T-helper 2 cell treated with Interferon-gamma antibody and Interleukin-4, amounts not matched to agents 5 μg/mL and 100 μg/mL, for 36 hours (primary cell): ENCODE data around the gene CACNA1B.
"Not testable (repeated sequence)": the region's sequence is repeated elsewhere in the genome, so short reads cannot be mapped to it uniquely, and the experiment has no call there.

ENCODE experiments used
- DNase-seq: peaks from one replicate; pipeline ENCODE4 v3.0.0; 2021; ENCODE audit warnings: low spot score
- H3K27ac Mint-ChIP-seq: one replicate; pipeline ENCODE4 v1.8.0; 2021; ENCODE audit warnings: mild to moderate bottlenecking, mixed read lengths
- H3K27me3 Mint-ChIP-seq: one replicate; pipeline ENCODE4 v1.8.0; 2021; ENCODE audit warnings: low read depth, mixed read lengths
- H3K36me3 Mint-ChIP-seq: one replicate; pipeline ENCODE4 v1.8.0; 2021; ENCODE audit warnings: low read depth, mixed read lengths
- H3K4me1 Mint-ChIP-seq: one replicate; pipeline ENCODE4 v1.8.0; 2021; ENCODE audit warnings: low read depth, mixed read lengths
- H3K4me3 Mint-ChIP-seq: one replicate; pipeline ENCODE4 v1.8.0; 2022; ENCODE audit warnings: mild to moderate bottlenecking, moderate library complexity, mixed read lengths
- H3K9me3 Mint-ChIP-seq: one replicate; pipeline ENCODE4 v1.8.0; 2021; ENCODE audit warnings: mixed read lengths

CACNA1B gene

DNA sequence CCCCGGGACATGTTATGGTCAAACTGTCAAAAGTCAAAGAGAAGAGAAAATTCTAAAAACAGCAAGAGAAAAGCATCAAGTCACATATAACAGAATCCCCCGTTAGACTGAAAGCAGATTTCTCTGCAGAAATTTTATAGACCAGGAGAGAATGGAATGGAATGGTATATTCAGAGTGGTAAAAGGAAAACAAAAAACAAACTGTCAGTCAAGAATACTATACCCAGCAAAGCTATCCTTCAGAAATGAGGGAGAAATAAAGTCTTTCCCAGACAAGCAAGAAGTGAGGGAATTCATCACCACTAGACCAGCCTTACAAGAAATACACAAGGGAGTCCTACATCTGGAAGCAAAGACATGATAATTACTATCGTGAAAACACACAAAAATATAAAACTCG, 208.0 kb downstream of the CACNA1B start:
- no peak overlapping the region for H3K4me3 Mint-ChIP-seq
- no peaks in the 10 kb centered on the region for H3K36me3 Mint-ChIP-seq

DNA sequence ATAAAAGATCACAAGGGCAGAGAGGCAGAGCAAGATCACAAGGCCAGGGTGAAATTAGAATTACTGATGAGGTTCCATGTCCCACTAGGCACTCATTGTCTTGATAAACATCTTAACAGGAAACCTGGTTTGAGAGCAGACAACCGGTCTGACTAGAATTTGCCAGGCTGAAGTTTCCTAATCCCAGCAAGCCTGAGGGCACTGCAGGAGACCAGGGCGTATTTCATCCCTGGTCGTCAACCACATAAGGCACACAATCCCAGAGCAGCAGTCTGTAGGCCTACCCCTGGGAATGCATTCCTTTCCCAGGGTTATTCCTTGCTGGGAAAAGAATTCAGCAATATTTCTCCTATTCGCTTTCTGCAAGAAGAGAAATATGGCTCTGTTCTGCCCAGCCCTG, 214.5 kb downstream of the CACNA1B start:
- not testable (repeated sequence) for H3K4me1 Mint-ChIP-seq, H3K36me3 Mint-ChIP-seq, DNase-seq, H3K27me3 Mint-ChIP-seq, H3K27ac Mint-ChIP-seq, H3K4me3 Mint-ChIP-seq, H3K9me3 Mint-ChIP-seq

More for the DNA sequence above, 208.0 kb downstream of the CACNA1B start:
- Mint-ChIP-seq H3K9me3 (peaks cover 16% of the 10 kb centered on the region), H3K4me1 (no peaks in the 10 kb centered on the region), H3K27ac (no peak overlapping the region), H3K27me3 (peaks cover 6% of the 10 kb centered on the region)
- no peak for DNase-seq

DNA sequence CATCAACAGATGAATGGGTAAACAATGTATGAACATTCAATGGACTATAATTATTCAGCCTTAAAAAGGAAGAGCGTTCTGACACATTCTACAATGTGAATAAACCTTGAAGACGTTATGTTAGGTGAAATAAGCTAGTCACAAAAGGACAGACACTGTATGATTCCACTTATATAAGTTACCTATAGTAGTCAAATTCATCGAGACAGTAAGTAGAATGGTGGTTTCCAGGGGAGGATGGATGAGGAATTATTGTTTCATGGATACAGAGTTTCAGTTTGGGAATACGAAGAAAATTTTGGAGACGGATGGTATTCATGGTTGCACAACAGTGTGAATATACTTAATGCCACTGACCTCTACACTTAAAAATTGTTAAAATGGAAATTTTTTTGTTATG, 216.4 kb downstream of the CACNA1B start:
- DNase-seq: no peak
- Mint-ChIP-seq H3K4me1 (peaks cover 3% of the 10 kb centered on the region), H3K4me3 (no peak overlapping the region), H3K36me3 (no peaks in the 10 kb centered on the region), H3K27me3 (peaks cover 2% of the 10 kb centered on the region), H3K27ac (no peak overlapping the region), H3K9me3 (no peaks in the 10 kb centered on the region)

- no peaks in the 10 kb centered on the region for H3K4me1 Mint-ChIP-seq
- DNase-seq: no peak
- H3K36me3 Mint-ChIP-seq: no peaks in the 10 kb centered on the region
- no peak overlapping the region for H3K27ac Mint-ChIP-seq
- no peaks in the 10 kb centered on the region for H3K27me3 Mint-ChIP-seq
- no peaks in the 10 kb centered on the region for H3K9me3 Mint-ChIP-seq
- no peak overlapping the region for H3K4me3 Mint-ChIP-seq
These were observed 218.4 kb downstream of the CACNA1B start for GRCh38 chr9:138095813-138096518.

DNA sequence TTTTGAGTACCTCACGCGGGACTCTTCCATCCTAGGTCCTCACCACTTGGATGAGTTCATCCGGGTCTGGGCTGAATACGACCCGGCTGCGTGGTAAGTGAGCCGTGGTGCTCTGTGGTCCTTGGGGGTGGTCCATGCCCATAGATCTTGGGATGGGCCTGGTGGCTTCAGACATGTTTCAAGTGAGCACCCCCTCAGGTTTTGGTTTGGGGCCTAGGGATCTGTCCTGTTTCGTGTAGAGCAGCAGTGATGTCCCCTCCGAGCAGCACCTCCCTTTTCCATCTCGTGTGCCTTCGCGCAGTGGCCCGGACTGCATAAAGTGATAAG, 218.9 kb downstream of the CACNA1B start:
- no peaks in the 10 kb centered on the region for H3K4me1 Mint-ChIP-seq
- no peak overlapping the region for H3K4me3 Mint-ChIP-seq
- no peak overlapping the region for H3K27ac Mint-ChIP-seq
- H3K9me3 Mint-ChIP-seq: no peaks in the 10 kb centered on the region
- H3K36me3 Mint-ChIP-seq: no peaks in the 10 kb centered on the region
- H3K27me3 Mint-ChIP-seq: no peaks in the 10 kb centered on the region
- no peak for DNase-seq

GRCh38 chr9:138097501-138097991, 220.0 kb downstream of the CACNA1B start:
- no peak overlapping the region for H3K4me3 Mint-ChIP-seq
- DNase-seq: no peak
- no peaks in the 10 kb centered on the region for H3K9me3 Mint-ChIP-seq
- H3K27ac Mint-ChIP-seq: no peak overlapping the region
- no peaks in the 10 kb centered on the region for H3K36me3 Mint-ChIP-seq
- no peaks in the 10 kb centered on the region for H3K27me3 Mint-ChIP-seq
- H3K4me1 Mint-ChIP-seq: no peaks in the 10 kb centered on the region

- DNase-seq: no peak
- Mint-ChIP-seq H3K36me3 (no peaks in the 10 kb centered on the region), H3K27ac (no peak overlapping the region), H3K4me1 (no peaks in the 10 kb centered on the region), H3K9me3 (no peaks in the 10 kb centered on the region), H3K4me3 (no peak overlapping the region), H3K27me3 (no peaks in the 10 kb centered on the region)
These were observed 220.7 kb downstream of the CACNA1B start for GRCh38 chr9:138098116-138098907.

GRCh38 chr9:138098908-138099791, 221.6 kb downstream of the CACNA1B start:
- no peak for DNase-seq
- Mint-ChIP-seq H3K9me3 (no peaks in the 10 kb centered on the region), H3K27ac (no peak overlapping the region), H3K4me1 (no peaks in the 10 kb centered on the region), H3K27me3 (no peaks in the 10 kb centered on the region), H3K4me3 (no peak overlapping the region), H3K36me3 (no peaks in the 10 kb centered on the region)

DNA sequence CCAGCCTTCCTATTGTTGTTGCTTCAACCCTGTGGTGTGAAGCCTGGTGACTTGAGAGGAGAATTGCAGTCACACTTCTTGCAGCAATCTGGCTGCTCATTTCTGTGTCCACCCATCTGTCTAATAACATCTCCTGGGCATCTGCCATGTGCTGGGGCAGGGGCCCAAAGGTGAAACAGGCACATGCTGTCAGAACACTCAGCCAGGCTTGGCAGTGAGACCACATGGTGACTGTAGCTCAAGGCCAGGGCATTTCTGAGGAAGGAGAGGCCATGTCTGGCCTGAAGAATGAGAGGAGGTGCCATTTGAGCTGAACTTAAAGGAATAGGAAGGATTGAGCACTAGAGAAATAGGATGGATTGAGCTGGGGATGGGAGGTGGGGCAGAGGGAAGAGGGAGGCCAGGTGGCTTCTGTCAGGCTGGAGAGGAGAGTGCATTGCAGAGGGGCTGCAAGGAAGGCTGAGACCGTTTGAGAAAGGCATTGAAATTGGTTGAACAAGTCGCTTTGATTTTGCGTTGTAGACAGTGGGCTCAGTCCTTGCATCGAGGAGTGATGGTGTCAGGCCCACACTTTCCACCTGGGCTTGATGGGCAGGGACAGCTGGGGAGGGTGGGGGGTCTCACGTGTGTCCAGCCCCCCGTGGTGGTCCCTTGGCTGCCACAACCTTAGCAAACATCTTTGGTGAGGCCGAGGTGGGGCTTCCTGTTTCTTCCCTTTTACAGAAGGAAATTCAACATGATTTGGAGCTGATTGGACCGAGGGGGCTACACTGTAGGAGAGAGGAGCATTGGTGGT, 222.4 kb downstream of the CACNA1B start:
- DNase-seq: no peak
- no peaks in the 10 kb centered on the region for H3K36me3 Mint-ChIP-seq
- no peaks in the 10 kb centered on the region for H3K9me3 Mint-ChIP-seq
- no peak overlapping the region for H3K4me3 Mint-ChIP-seq
- no peaks in the 10 kb centered on the region for H3K4me1 Mint-ChIP-seq
- H3K27ac Mint-ChIP-seq: no peak overlapping the region
- no peaks in the 10 kb centered on the region for H3K27me3 Mint-ChIP-seq

GRCh38 chr9:138100711-138101350, 223.2 kb downstream of the CACNA1B start:
- Mint-ChIP-seq H3K9me3 (no peaks in the 10 kb centered on the region), H3K27ac (no peak overlapping the region), H3K27me3 (no peaks in the 10 kb centered on the region), H3K4me3 (no peak overlapping the region), H3K4me1 (no peaks in the 10 kb centered on the region), H3K36me3 (no peaks in the 10 kb centered on the region)
- no peak for DNase-seq

DNA sequence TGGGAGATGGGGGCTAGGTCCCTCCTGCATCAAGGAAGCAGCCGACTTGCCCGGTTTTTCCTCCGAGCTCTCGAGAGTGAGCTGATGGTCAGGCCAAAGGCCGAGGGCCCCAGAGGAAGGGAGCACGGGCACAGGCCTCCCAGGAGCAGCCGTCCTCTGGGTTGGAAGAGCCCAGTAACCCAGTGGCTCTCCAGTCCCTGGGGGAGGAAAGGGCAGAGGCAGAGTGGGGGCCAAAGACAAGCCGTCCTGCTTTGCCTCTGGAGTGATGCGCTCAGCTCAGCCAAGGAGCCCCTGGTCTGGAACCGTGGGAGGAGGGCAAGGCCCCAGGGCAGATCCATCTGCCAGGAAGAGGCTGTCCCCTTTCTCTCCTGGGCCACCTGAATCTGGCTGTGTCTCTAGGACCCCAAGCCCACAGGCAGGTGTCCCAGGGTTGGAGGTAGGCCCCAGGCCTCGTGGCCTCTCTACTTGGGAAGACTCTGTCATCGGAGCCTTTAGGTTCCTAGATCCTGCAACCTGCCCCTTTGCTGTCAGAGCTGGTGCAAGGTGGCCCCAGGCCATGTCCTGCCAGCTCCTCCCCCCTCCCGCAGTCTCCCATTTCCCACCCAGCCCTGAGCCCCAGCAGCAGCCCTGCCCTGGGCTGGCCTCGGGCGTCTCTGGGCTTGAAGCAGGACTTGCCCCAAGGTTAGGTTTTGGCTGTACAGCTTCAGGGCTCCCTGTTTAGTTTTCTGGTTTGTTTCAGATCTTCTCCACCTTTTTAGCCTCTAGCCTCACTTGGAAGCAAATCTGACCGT, 224.1 kb downstream of the CACNA1B start:
- Mint-ChIP-seq H3K4me3 (no peak overlapping the region), H3K27ac (no peak overlapping the region), H3K9me3 (no peaks in the 10 kb centered on the region), H3K4me1 (no peaks in the 10 kb centered on the region), H3K36me3 (no peaks in the 10 kb centered on the region), H3K27me3 (no peaks in the 10 kb centered on the region)
- DNase-seq: no peak

GRCh38 chr9:138102246-138103051, 224.9 kb downstream of the CACNA1B start:
- no peak overlapping the region for H3K4me3 Mint-ChIP-seq
- no peak for DNase-seq
- H3K27ac Mint-ChIP-seq: no peak overlapping the region
- H3K36me3 Mint-ChIP-seq: no peaks in the 10 kb centered on the region
- no peaks in the 10 kb centered on the region for H3K4me1 Mint-ChIP-seq
- no peaks in the 10 kb centered on the region for H3K9me3 Mint-ChIP-seq
- H3K27me3 Mint-ChIP-seq: no peaks in the 10 kb centered on the region
